ENCODE results near the gene SOX5. TPM values are rescaled to one million over a fixed set of nuclear protein-coding genes. Genes with fewer than 3 reads are reported as not detected.

Gene SOX5
- total RNA-seq, 1 experiment from 2014 or later: 0.52 TPM

DNA sequence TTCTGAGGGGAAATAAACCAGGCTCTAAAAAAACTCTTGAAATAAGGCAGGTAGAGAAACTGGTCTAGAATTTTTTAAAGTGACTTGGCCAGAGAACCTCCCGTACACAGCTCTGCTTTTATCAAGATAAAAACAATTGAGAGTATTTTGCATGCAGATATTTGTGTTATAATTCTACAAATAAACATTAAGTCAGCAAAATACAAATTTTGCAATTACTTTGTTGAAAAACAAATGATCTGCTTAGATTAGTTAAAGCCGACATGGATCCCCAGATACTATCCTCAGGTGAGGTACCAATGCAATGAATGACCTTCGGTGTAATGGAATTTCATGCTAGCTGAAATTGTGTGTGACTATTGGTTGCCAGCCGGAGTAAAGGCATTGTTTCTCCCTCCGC is 197.2 kb downstream of the SOX5 start:
- Histone ChIP-seq H3K9me2 (ENCODE audit: insufficient read depth) (no peaks in the 10 kb centered on the region), H3K27me3 (ENCODE audit: insufficient read depth, low read length) (no peaks in the 10 kb centered on the region), H3K27ac (ENCODE audit: low read depth, low read length) (no peak overlapping the region), H3K4me3 (replicated peaks in 1 of 2; ENCODE audit: low read depth in 1 of 2, low read length in 2 of 2) (no peak overlapping the region), H3K9ac (ENCODE audit: low read length) (no peak overlapping the region), H4K20me1 (ENCODE audit: insufficient read depth) (no peaks in the 10 kb centered on the region), H3K79me2 (ENCODE audit: insufficient read depth, low read length) (no peaks in the 10 kb centered on the region), H3K4me2 (ENCODE audit: low read length) (no peak overlapping the region), H3K9me3 (ENCODE audit: control insufficient read depth in 1 of 2, insufficient read depth in 1 of 2, low read depth in 1 of 2, low read length in 2 of 2) (peaks cover 6 to 7% of the 10 kb centered on the region in 2 experiments; a peak in 2 of 4 replicates), H3K36me3 (ENCODE audit: control insufficient read depth in 1 of 2, insufficient read depth in 2 of 2, low read length in 2 of 2) (no peaks in the 10 kb centered on the region), H3K4me1 (ENCODE audit: control insufficient read depth in 1 of 2, insufficient read depth in 2 of 2, low read length in 2 of 2) (no peaks in the 10 kb centered on the region), H2AFZ (ENCODE audit: low read depth, low read length, poor library complexity, severe bottlenecking) (no peak overlapping the region)
- ChIA-PET RAD21 (ENCODE audit: low non-redundant PET in 1 of 2, low total read pairs in 2 of 2, uncharacterized antibody in 2 of 2, unreplicated experiment in 2 of 2) (no interaction called here), CTCF (no interaction called here), POLR2A (no interaction called here)
- no peak for DNase-seq (ENCODE audit: low read depth, low spot score)
- TF ChIP-seq ZNF274 (IDR thresholded peaks at IDR 0.05; ENCODE audit: low read depth, low read length): no peak
- TF ChIP-seq, protein P1, sequence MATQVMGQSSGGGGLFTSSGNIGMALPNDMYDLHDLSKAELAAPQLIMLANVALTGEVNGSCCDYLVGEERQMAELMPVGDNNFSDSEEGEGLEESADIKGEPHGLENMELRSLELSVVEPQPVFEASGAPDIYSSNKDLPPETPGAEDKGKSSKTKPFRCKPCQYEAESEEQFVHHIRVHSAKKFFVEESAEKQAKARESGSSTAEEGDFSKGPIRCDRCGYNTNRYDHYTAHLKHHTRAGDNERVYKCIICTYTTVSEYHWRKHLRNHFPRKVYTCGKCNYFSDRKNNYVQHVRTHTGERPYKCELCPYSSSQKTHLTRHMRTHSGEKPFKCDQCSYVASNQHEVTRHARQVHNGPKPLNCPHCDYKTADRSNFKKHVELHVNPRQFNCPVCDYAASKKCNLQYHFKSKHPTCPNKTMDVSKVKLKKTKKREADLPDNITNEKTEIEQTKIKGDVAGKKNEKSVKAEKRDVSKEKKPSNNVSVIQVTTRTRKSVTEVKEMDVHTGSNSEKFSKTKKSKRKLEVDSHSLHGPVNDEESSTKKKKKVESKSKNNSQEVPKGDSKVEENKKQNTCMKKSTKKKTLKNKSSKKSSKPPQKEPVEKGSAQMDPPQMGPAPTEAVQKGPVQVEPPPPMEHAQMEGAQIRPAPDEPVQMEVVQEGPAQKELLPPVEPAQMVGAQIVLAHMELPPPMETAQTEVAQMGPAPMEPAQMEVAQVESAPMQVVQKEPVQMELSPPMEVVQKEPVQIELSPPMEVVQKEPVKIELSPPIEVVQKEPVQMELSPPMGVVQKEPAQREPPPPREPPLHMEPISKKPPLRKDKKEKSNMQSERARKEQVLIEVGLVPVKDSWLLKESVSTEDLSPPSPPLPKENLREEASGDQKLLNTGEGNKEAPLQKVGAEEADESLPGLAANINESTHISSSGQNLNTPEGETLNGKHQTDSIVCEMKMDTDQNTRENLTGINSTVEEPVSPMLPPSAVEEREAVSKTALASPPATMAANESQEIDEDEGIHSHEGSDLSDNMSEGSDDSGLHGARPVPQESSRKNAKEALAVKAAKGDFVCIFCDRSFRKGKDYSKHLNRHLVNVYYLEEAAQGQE (IDR thresholded peaks at IDR 0.05; ENCODE audit: low read depth): no peak
- TF ChIP-seq RAD21 (IDR thresholded peaks at IDR 0.05; ENCODE audit: low read depth): no peak
- TF ChIP-seq JUND (IDR thresholded peaks at IDR 0.05): no peak
- no peak for TF ChIP-seq YY1 (IDR thresholded peaks at IDR 0.05; ENCODE audit: extremely low read depth, insufficient replicate concordance, low read depth, low read length)
- no peak for TF ChIP-seq POLR2AphosphoS5 (IDR thresholded peaks at IDR 0.05; ENCODE audit: low read depth, low read length)
- TF ChIP-seq, protein P2, sequence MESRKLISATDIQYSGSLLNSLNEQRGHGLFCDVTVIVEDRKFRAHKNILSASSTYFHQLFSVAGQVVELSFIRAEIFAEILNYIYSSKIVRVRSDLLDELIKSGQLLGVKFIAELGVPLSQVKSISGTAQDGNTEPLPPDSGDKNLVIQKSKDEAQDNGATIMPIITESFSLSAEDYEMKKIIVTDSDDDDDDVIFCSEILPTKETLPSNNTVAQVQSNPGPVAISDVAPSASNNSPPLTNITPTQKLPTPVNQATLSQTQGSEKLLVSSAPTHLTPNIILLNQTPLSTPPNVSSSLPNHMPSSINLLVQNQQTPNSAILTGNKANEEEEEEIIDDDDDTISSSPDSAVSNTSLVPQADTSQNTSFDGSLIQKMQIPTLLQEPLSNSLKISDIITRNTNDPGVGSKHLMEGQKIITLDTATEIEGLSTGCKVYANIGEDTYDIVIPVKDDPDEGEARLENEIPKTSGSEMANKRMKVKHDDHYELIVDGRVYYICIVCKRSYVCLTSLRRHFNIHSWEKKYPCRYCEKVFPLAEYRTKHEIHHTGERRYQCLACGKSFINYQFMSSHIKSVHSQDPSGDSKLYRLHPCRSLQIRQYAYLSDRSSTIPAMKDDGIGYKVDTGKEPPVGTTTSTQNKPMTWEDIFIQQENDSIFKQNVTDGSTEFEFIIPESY (IDR thresholded peaks at IDR 0.05; ENCODE audit: extremely low read depth, insufficient replicate concordance, low read length): no peak
- TF ChIP-seq EZH2 (IDR thresholded peaks at IDR 0.05): no peak
- no peak for TF ChIP-seq SIN3A (IDR thresholded peaks at IDR 0.05; ENCODE audit: low read depth)
- TF ChIP-seq SRF (IDR thresholded peaks at IDR 0.05; ENCODE audit: low read depth): no peak
- TF ChIP-seq EZH2phosphoT487 (IDR thresholded peaks at IDR 0.05; ENCODE audit: borderline replicate concordance): no peak
- TF ChIP-seq CBX3 (IDR thresholded peaks at IDR 0.05; ENCODE audit: low read depth): no peak
- TF ChIP-seq FOSL1 (IDR thresholded peaks at IDR 0.05; ENCODE audit: low read depth): no peak
- TF ChIP-seq TCF7L2 (IDR thresholded peaks at IDR 0.05; ENCODE audit: borderline replicate concordance, extremely low read depth, insufficient read depth, insufficient read length): no peak
- no peak for TF ChIP-seq POLR2A (IDR thresholded peaks at IDR 0.05; ENCODE audit: borderline replicate concordance, extremely low read depth, insufficient read depth, insufficient read length)
- TF ChIP-seq, protein P3, sequence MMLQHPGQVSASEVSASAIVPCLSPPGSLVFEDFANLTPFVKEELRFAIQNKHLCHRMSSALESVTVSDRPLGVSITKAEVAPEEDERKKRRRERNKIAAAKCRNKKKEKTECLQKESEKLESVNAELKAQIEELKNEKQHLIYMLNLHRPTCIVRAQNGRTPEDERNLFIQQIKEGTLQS (IDR thresholded peaks at IDR 0.05): no peak
- no peak for TF ChIP-seq ELF1 (IDR thresholded peaks at IDR 0.05; ENCODE audit: borderline replicate concordance, low read depth)
- TF ChIP-seq, protein P4, sequence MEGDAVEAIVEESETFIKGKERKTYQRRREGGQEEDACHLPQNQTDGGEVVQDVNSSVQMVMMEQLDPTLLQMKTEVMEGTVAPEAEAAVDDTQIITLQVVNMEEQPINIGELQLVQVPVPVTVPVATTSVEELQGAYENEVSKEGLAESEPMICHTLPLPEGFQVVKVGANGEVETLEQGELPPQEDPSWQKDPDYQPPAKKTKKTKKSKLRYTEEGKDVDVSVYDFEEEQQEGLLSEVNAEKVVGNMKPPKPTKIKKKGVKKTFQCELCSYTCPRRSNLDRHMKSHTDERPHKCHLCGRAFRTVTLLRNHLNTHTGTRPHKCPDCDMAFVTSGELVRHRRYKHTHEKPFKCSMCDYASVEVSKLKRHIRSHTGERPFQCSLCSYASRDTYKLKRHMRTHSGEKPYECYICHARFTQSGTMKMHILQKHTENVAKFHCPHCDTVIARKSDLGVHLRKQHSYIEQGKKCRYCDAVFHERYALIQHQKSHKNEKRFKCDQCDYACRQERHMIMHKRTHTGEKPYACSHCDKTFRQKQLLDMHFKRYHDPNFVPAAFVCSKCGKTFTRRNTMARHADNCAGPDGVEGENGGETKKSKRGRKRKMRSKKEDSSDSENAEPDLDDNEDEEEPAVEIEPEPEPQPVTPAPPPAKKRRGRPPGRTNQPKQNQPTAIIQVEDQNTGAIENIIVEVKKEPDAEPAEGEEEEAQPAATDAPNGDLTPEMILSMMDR (IDR thresholded peaks at IDR 0.05 in 2 of 3, conservative IDR thresholded peaks at IDR 0.05 in 1 of 3; ENCODE audit: borderline replicate concordance in 1 of 3, insufficient read depth in 1 of 3, low read depth in 2 of 3, low read length in 2 of 3): no peak
- no peak for TF ChIP-seq ZFX (IDR thresholded peaks at IDR 0.05)
- no peak for TF ChIP-seq SP1 (IDR thresholded peaks at IDR 0.05; ENCODE audit: low read depth)
- ATAC-seq: no peak
- no TSS peak for BruUV-seq (replicated peaks)
- intact Hi-C loops (cut with micrococcal nuclease): no loop called here
